K562 (cell line): ENCODE results near the gene PRDM1. TPM values are rescaled to one million over a fixed set of nuclear protein-coding genes. Genes with fewer than 3 reads are reported as not detected.

Experiments used
- C11orf30 ChIP-seq: fragments of 450-650 bp; IDR thresholded peaks from 2 replicates; pipeline ENCODE4 v1.6.1; 2016; ENCODE audit warnings: low read depth, mild to moderate bottlenecking
- EP300 ChIP-seq: IDR thresholded peaks from 2 replicates; pipeline ENCODE4 v1.6.1; 2012; ENCODE audit warnings: low read length, improper control_type of control experiment
- EP400 ChIP-seq: fragments of 450-650 bp; IDR thresholded peaks from 2 replicates; pipeline ENCODE4 v1.6.1; 2017; ENCODE audit warnings: antibody characterized with exemption, mild to moderate bottlenecking, moderate library complexity
- ETV1 ChIP-seq: fragments of 450-650 bp; conservative IDR thresholded peaks from 2 replicates; pipeline ENCODE4 v1.6.1; 2016; ENCODE audit warnings: missing genetic modification characterization, control low read depth, low read depth, missing compliant biosample characterization
- KDM5B ChIP-seq: fragments of 200-600 bp; sonication (generic); IDR thresholded peaks from 2 replicates; pipeline ENCODE4 v1.6.1; 2012; ENCODE audit warnings: low read depth, mild to moderate bottlenecking, moderate library complexity, low read length, control low read depth, inconsistent platforms; ENCODE audit not compliant: insufficient replicate concordance
- PKNOX1 ChIP-seq: fragments of 450-650 bp; IDR thresholded peaks from 2 replicates; pipeline ENCODE4 v1.6.1; 2016
- RBM14 ChIP-seq: fragments of 200-400 bp; formaldehyde crosslinking; IDR thresholded peaks from 2 replicates; pipeline ENCODE4 v1.6.1; 2018; ENCODE audit warnings: low read depth, mild to moderate bottlenecking, low read length, moderate library complexity, borderline replicate concordance; ENCODE audit not compliant: insufficient read depth
- SLC30A9 ChIP-seq: fragments of 250-450 bp; sonication (Bioruptor Pico); IDR thresholded peaks from 2 replicates; pipeline ENCODE4 v1.8.0; 2022; ENCODE audit warnings: mild to moderate bottlenecking, moderate library complexity
- SMARCE1 ChIP-seq: fragments of 450-650 bp; IDR thresholded peaks from 2 replicates; pipeline ENCODE4 v1.7.1; 2016; ENCODE audit warnings: mild to moderate bottlenecking
- TAF1 ChIP-seq: IDR thresholded peaks from 2 replicates; pipeline ENCODE4 v1.6.1; 2011; ENCODE audit warnings: mild to moderate bottlenecking, low read length, moderate library complexity; ENCODE audit not compliant: insufficient read depth, control insufficient read depth, severe bottlenecking; ENCODE audit errors: extremely low read depth
- TBL1XR1 ChIP-seq, 2 experiments: IDR thresholded peaks; 2 replicates each; pipeline ENCODE4 v1.6.1; 2012; ENCODE audit warnings: improper control_type of control experiment in 2 of 2, low read length in 2 of 2, mild to moderate bottlenecking in 1 of 2
- XRCC5 ChIP-seq: fragments of 200-400 bp; formaldehyde crosslinking; IDR thresholded peaks from 2 replicates; pipeline ENCODE4 v1.6.1; 2017; ENCODE audit warnings: low read depth, mild to moderate bottlenecking, low read length
- ZC3H4 ChIP-seq: sonication (generic); formaldehyde crosslinking; IDR thresholded peaks from 2 replicates; pipeline ENCODE4 v1.9.0; 2021; ENCODE audit warnings: missing genetic modification reagents, borderline replicate concordance
- ZNF780A ChIP-seq: fragments of 250-450 bp; sonication (Bioruptor Pico); IDR thresholded peaks from 2 replicates; pipeline ENCODE4 v1.5.0; 2021; ENCODE audit warnings: mild to moderate bottlenecking
- polyA plus RNA-seq, 8 experiments: library from polyadenylated mRNA; depleted of rRNA in 4 of 8; stranded (reverse) in 5 of 8; unstranded in 3 of 8; fragments of >200 nt; fragmentation: Nextera tagmentation in 2 of 8; fragmentation: Illumina TruSeq in 1 of 8; extraction: Ambion mirVana in 2 of 8; extraction: Trizol in 1 of 8; gene quantifications; 2 replicates each; pipeline versions ENCODE4 v1.2.1 to v1.2.3, GENCODE V29; 2011 to 2014; ENCODE audit warnings: inconsistent platforms in 1 of 8, missing spikeins in 1 of 8
- total RNA-seq, 7 experiments: library from RNA; depleted of rRNA in 6 of 7; stranded (reverse); fragments of >200 nt in 6 of 7; fragmentation: Illumina TruSeq in 2 of 7; extraction: Trizol in 2 of 7; gene quantifications; 2 replicates each; pipeline versions ENCODE4 v1.2.1 to v1.2.3, GENCODE V29; 2011 to 2021; ENCODE audit warnings: low replicate concordance in 1 of 7
- TF ChIP-seq, protein P1 (sequence below), 2 experiments: fragments of 450-650 bp in 1 of 2; IDR thresholded peaks; 2 replicates each; pipeline ENCODE4 v1.6.1; 2011 to 2017; ENCODE audit warnings: low read depth in 2 of 2, antibody characterized with exemption in 1 of 2, borderline replicate concordance in 1 of 2, low read length in 1 of 2, mild to moderate bottlenecking in 1 of 2, mixed read lengths in 1 of 2; ENCODE audit not compliant: control insufficient read depth in 1 of 2
- TF ChIP-seq, protein P2 (sequence below): sonication (generic); formaldehyde crosslinking; IDR thresholded peaks from 2 replicates; pipeline ENCODE4 v1.8.0; 2022; ENCODE audit warnings: mild to moderate bottlenecking, missing genetic modification reagents
- TF ChIP-seq, protein P3 (sequence below): fragments of 250-450 bp; sonication (Bioruptor Pico); IDR thresholded peaks from 2 replicates; pipeline ENCODE4 v1.6.1; 2021; ENCODE audit warnings: mild to moderate bottlenecking

Gene PRDM1
- total and polyA plus RNA-seq, 9 of the 15 experiments (the other 6 are each of a cell fraction or from before 2014, with no cell fraction given), result 0.09 to 0.89 (median 0.27) TPM

- TF ChIP-seq, protein P1, sequence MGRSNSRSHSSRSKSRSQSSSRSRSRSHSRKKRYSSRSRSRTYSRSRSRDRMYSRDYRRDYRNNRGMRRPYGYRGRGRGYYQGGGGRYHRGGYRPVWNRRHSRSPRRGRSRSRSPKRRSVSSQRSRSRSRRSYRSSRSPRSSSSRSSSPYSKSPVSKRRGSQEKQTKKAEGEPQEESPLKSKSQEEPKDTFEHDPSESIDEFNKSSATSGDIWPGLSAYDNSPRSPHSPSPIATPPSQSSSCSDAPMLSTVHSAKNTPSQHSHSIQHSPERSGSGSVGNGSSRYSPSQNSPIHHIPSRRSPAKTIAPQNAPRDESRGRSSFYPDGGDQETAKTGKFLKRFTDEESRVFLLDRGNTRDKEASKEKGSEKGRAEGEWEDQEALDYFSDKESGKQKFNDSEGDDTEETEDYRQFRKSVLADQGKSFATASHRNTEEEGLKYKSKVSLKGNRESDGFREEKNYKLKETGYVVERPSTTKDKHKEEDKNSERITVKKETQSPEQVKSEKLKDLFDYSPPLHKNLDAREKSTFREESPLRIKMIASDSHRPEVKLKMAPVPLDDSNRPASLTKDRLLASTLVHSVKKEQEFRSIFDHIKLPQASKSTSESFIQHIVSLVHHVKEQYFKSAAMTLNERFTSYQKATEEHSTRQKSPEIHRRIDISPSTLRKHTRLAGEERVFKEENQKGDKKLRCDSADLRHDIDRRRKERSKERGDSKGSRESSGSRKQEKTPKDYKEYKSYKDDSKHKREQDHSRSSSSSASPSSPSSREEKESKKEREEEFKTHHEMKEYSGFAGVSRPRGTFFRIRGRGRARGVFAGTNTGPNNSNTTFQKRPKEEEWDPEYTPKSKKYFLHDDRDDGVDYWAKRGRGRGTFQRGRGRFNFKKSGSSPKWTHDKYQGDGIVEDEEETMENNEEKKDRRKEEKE (IDR thresholded peaks at IDR 0.05; ENCODE audit: borderline replicate concordance in 1 of 2, control insufficient read depth in 1 of 2, low read depth in 2 of 2, low read length in 1 of 2), result no peak
- 0 out of 2 replicates have a peak, but pooled peaks have one; percentile 20 for TF ChIP-seq ETV1 (tag)
- TF ChIP-seq ZNF780A (CRISPR knock-in tag), result 0 out of 2 replicates have a peak, but pooled peaks have one; percentile 33
- TF ChIP-seq TAF1, result peak; percentile 24
- TF ChIP-seq, protein P2, sequence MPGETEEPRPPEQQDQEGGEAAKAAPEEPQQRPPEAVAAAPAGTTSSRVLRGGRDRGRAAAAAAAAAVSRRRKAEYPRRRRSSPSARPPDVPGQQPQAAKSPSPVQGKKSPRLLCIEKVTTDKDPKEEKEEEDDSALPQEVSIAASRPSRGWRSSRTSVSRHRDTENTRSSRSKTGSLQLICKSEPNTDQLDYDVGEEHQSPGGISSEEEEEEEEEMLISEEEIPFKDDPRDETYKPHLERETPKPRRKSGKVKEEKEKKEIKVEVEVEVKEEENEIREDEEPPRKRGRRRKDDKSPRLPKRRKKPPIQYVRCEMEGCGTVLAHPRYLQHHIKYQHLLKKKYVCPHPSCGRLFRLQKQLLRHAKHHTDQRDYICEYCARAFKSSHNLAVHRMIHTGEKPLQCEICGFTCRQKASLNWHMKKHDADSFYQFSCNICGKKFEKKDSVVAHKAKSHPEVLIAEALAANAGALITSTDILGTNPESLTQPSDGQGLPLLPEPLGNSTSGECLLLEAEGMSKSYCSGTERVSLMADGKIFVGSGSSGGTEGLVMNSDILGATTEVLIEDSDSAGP (CRISPR knock-in tag), result peak; percentile 90
- TF ChIP-seq RBM14, result no peak
- TF ChIP-seq PKNOX1, result no peak
- peak; percentile 44; the same call in 1 of the 2 replicates for TF ChIP-seq EP300
- TF ChIP-seq SLC30A9 (CRISPR knock-in tag), result no peak
- TF ChIP-seq C11orf30, result peak; percentile 86
- no peak for TF ChIP-seq TBL1XR1 (IDR thresholded peaks at IDR 0.05; ENCODE audit: low read length in 2 of 2)
- peak; percentile 38; the same call in 1 of the 2 replicates for TF ChIP-seq SMARCE1
- no peak for TF ChIP-seq ZC3H4 (CRISPR knock-in tag)
- no peak for TF ChIP-seq XRCC5
- TF ChIP-seq KDM5B, result peak; percentile 46
- TF ChIP-seq EP400, result peak; percentile 44; the same call in 1 of the 2 replicates
- TF ChIP-seq, protein P3, sequence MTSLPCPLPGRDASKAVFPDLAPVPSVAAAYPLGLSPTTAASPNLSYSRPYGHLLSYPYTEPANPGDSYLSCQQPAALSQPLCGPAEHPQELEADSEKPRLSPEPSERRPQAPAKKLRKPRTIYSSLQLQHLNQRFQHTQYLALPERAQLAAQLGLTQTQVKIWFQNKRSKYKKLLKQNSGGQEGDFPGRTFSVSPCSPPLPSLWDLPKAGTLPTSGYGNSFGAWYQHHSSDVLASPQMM, result no peak
Observed at GRCh38 chr6:106097411-106098231, 11.5 kb downstream of the PRDM1 start (continued).
